SK-N-SH (cell line): ENCODE data around the gene SORL1.

Experiments
- CHD2 ChIP-seq: fragments of 150-350 bp; IDR thresholded peaks from 2 replicates; pipeline ENCODE4 v1.6.1; 2018; ENCODE audit warnings: low read length; ENCODE audit not compliant: partially characterized antibody
- CTCF ChIP-seq: fragments of 200-600 bp; sonication (generic); IDR thresholded peaks from 2 replicates; pipeline ENCODE4 v1.6.1; 2017; ENCODE audit warnings: antibody characterized with exemption, mild to moderate bottlenecking, moderate library complexity
- EZH2phosphoT487 ChIP-seq: fragments of 200-600 bp; sonication (generic); IDR thresholded peaks from 2 replicates; pipeline ENCODE4 v1.6.1; 2017; ENCODE audit warnings: low read depth, mixed run types, mild to moderate bottlenecking, antibody characterized with exemption, moderate library complexity, borderline replicate concordance
- FOSL2 ChIP-seq: IDR thresholded peaks from 2 replicates; pipeline ENCODE4 v1.4.0; 2012; ENCODE audit warnings: low read depth, mild to moderate bottlenecking, moderate library complexity, borderline replicate concordance
- FOXM1 ChIP-seq: IDR thresholded peaks from 2 replicates; pipeline ENCODE4 v1.4.0; 2012; ENCODE audit warnings: low read depth, mild to moderate bottlenecking
- GABPA ChIP-seq: IDR thresholded peaks from 2 replicates; pipeline ENCODE4 v1.4.0; 2012; ENCODE audit warnings: low read depth, mild to moderate bottlenecking
- MAX ChIP-seq: IDR thresholded peaks from 2 replicates; pipeline ENCODE4 v1.4.0; 2012; ENCODE audit warnings: low read depth
- MXI1 ChIP-seq: IDR thresholded peaks from 2 replicates; pipeline ENCODE4 v1.6.1; 2012; ENCODE audit warnings: mild to moderate bottlenecking, low read depth, low read length, improper control_type of control experiment
- NRF1 ChIP-seq: IDR thresholded peaks from 2 replicates; pipeline ENCODE4 v1.6.1; 2012; ENCODE audit warnings: low read depth, mild to moderate bottlenecking, low read length
- POLR2AphosphoS5 ChIP-seq: IDR thresholded peaks from 2 replicates; pipeline ENCODE4 v1.6.1; 2012; ENCODE audit warnings: low read depth, low read length
- RAD21 ChIP-seq: IDR thresholded peaks from 2 replicates; pipeline ENCODE4 v1.6.1; 2012; ENCODE audit warnings: mild to moderate bottlenecking, low read length
- SIN3A ChIP-seq: IDR thresholded peaks from 2 replicates; pipeline ENCODE4 v1.6.1; 2012; ENCODE audit warnings: low read depth, mild to moderate bottlenecking, low read length, moderate library complexity, borderline replicate concordance
- ZBTB33 ChIP-seq: IDR thresholded peaks from 2 replicates; pipeline ENCODE4 v1.4.0; 2012; ENCODE audit warnings: low read depth, borderline replicate concordance

- TF ChIP-seq GABPA (no peak), CTCF (no peak), RAD21 (no peak), POLR2AphosphoS5 (no peak), NRF1 (no peak), CHD2 (no peak), ZBTB33 (no peak), EZH2phosphoT487 (no peak), FOSL2 (no peak), MAX (no peak), FOXM1 (no peak), SIN3A (no peak), MXI1 (no peak)
Observed at GRCh38 chr11:121485216-121485615, 33.1 kb downstream of the SORL1 start.
